ENCODE data around the gene GSTO2.

DNA sequence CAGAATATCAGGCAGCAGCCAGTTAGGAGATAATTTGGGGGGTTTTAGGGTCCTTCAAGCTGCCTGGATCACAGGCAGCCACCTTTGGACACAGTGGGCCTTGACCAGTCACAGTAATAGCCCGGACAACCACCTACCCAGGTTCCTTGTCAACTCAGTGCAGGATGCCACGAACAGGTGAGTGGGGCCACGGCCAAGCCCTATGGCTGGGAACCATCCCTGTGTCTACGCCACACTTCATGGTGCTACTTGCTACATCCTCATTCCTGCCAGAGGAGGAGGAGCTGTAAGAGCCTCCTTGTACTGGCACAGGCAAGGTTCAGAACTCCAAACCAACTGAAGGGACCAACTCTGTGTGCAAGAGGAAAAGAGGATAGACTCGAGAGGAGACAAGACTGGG is 49.3 kb downstream of the GSTO2 start:
- TF ChIP-seq CTCF (conservative IDR thresholded peaks at IDR 0.05 in 1 of 2, IDR thresholded peaks at IDR 0.05 in 1 of 2; ENCODE audit: extremely low read depth in 1 of 2, insufficient read depth in 1 of 2, low read depth in 1 of 2, low read length in 2 of 2) (no peak), EZH2 (IDR thresholded peaks at IDR 0.05; ENCODE audit: borderline replicate concordance, low read length) (no peak)
